Activated T-cell treated with anti-CD3 and anti-CD28 coated beads for 4 hours (primary cell): ENCODE data around the gene TTC9.
A peak's percentile ranks its signal among the peaks of the same experiment; 100 is the strongest.
"Not testable (repeated sequence)": the region's sequence is repeated elsewhere in the genome, so short reads cannot be mapped to it uniquely, and the experiment has no call there.

ENCODE experiments used
- DNase-seq: peaks from one replicate; pipeline ENCODE4 v3.0.0-alpha.2; 2020

TTC9 gene

DNA sequence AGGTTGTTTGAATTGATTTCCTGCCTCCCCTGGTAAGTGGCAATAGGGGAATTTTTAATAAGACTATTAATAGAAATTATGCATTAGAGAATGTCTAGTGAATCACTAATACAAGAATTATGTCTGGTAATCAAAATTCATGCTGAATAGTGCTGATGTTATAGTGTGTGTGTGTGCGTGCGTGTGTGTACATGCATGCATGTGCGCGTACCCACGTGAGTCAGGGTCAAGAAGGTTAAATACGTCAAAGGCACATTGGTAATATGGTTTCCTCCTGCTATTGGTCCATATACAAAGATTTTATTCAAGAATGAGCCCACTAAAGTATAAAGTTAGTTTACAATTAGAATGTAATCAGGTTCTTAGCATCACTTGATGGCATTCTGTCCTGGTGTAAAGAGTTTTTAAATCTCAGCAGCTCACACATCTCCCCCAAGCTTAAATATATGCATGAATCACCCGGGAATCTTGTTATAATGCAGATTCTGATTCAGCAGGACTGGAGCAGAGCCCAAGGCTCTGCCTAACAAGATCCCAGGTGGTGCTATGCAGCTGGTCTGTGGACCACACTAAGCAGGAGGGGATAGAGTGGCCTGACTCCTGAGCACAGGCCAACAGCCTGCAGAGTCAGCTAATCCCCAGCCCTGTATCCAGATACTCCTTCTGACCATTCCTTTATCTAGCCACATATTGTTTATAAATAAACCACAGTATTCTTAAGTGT is 43.9 kb downstream of the TTC9 start:
- no peak for DNase-seq

DNA sequence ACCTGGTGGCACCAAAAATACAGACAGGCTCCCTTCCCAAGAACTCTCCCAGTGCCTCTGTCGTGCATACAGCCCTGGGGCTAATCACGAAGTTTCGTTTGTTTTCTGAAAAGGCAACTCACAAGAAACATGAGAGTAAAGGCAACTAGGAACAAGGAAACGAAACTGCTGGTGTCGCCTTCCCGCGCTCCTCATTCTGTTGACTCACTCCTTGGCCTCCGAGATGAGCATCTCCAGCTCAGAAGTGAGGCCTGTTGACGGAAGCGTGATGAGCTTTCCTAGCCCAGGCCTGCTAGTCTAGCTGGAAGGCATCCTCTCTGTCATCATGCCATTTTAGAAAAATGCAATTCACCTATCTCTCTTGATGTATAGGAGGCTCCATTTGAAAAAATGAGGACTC is 50.5 kb downstream of the TTC9 start:
- no peak for DNase-seq

- no peak for DNase-seq
These were observed 54.3 kb downstream of the TTC9 start for GRCh38 chr14:70696026-70696425.

DNA sequence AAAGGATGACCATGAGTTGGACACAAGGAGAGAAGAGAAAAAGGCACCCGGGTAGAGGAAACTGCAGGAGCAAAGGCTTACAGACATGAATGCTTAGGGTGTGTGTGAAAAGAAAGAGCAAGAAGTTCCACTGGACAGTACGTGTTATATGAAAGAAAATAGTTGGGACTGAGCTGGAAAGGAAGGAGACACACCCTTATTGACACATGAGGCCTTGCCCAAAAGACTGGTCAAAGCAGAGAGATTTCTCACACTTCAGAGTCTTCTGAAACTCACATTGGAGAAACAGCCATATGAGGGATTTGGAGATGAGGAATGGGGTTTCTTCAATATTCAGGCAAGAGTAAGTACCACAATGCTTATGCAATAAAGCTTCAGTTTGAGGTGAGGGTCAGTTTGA is 56.0 kb downstream of the TTC9 start:
- DNase-seq: no peak

GRCh38 chr14:70698288-70698687 is 56.6 kb downstream of the TTC9 start:
- no peak for DNase-seq

DNA sequence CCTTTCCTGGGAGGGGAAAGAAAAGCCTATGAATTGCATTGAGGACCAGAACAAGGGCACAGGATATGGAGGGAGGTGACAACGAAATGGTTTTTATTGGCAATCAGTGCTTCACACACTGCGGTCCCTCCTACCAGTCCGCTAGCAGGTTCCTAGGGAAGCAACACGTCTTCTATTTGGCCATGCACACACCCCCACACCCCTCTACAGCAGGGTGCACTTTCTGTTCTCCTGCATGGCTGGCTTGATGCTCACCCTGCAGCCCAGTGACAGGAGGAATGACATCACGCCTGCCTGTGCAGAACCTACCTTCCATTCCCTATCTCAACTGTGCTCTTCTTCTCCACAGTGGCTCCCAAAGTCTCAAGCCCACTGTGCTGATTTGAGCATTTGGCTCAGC is 57.9 kb downstream of the TTC9 start:
- DNase-seq: no peak

DNA sequence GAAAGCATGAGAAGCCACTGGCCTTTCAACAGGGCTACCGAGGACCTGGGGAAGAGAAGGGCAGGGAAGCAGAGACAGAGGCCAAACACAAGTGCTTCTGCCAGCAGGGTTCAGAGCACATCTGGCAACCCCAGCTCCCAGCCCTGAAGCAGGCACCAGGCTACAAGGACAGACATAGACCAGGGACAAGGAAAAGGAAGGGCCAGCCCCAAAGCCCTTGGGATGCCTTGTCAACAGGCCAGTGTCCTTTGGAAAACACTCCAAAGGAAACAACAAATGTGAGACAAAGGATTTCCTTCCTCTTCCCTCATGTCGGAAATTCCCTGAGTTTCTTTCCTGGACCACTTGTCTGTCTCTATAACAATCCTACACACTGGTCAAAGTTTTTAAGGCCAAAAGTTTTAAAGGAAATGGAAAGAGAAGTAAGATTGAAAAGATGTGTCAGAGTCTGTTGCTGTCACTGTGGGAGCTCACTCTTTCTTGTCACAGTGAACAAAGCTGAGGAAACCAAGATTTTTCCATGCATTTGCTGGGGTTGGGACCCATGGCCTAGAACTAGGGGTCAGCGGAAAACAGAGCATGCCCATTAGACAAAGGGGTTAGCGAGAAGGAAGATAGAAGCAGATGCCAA is 59.4 kb downstream of the TTC9 start:
- DNase-seq: no peak

DNA sequence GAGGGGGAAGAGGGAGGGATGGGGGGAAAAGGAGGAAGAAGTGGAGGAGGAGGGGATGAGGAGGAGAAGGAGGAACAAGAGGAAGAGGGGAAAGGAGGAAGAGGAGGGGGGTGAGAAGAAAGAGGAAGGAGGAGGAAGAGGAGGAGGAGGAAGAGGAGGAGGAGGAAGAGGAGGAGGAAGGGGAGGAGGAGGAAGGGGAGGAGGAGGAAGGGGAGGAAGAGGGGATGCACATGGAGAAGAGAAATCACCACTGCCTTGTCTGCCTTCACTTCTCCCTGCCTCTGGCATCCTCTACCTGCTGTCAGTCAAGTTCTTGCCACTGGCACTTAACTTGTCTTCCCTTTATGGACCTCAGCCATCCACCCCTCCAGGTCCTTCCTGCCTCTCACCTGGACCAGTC is 59.9 kb downstream of the TTC9 start:
- DNase-seq: no peak

DNA sequence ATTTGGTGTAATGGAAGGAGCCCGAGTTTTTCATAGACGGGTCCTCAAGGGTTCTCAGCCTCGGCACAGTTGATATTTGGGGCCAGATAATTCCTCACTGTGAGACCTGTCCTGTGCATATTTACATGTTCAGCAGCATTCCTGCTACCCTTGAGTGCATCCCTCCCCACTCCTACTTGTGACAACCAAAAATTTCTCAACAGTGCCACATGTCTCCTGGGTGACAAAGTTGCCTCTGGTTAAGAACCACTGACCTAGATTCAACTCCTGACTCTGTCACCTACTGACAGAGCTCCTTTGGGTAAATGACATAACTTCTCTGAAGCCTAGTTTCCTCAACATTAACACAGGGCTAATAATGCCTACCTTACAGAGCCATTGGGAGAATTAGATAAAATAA is 60.4 kb downstream of the TTC9 start:
- no peak for DNase-seq

- not testable (repeated sequence) for DNase-seq
These were observed 62.0 kb downstream of the TTC9 start for GRCh38 chr14:70703621-70704168.

DNA sequence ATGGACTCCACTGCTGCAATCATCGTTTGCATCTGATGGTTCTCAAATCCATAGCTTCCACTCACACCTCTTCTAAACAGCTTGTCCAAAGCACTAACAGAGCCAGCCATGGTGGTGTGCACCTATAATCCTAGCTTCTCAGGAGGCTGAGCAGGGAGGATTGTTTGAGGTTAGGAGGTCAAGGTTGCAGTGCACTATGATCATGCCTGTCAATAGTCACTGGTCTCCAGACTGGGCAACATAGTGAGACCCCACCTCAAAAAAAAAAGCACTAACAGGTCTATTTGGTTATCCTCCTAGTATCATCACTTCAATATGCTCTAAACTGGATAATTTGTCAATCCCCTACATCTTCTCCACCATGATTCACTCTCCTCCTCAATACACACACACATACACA is 63.2 kb downstream of the TTC9 start:
- DNase-seq: no peak

DNA sequence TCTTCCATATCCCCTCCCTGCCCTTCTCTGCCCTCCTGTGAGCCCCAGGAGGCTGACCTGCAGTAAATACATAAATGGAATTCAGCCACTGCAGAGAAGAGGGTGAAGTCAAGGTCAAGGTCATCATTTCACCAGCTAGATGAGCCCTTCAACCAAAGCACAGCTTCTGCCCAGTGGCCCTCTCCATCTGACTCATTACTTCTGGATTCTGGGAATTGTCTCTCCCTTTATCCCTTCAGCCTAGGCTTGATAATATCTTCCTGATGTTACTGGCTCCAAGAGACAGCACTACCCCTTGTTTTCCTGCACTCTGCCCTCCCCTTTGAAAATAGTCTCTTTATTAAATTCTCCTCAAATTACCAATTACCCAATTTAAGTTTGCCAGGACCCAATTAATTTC is 64.5 kb downstream of the TTC9 start:
- DNase-seq: no peak

DNA sequence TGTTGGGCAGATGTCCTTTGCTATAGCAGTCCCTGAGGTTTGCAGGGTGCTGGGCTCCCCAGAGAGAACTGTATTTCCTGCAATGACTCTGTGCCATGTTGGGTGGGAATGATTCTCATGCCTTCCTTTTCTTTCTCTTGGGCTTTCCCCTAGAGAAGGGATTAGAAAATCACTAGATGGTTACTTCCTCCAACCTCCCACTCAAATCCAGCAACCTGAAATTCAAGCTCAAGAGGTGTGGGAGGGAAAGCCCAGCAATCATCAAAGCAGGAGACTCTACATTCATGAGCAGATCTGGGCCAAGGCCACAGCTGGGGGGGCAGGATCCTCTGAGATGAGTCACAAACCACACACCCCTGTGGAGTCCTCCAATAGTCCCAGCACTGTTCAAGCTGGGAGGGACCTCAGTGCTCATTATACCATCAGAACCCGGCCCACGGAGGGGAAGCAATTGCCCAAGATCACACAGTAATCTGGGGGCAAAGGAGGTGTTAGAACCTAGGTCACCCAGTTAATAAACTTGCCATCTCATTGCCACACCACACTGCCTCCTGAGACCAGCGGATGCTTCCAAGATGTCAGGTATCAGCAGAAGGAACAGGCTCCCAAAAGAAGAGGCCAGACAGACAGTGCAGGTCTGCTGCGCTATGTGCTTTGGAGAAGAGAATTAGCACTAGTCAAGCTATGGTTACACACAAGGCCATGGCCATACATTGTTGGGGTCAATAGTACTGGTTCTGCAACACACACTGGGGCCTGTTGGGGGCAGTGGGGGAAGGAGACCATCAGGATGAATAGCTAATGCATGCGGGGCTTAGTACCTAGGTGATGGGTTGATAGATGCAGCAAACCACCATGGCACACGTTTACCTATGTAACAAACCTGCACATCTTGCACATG is 65.7 kb downstream of the TTC9 start:
- no peak for DNase-seq

GRCh38 chr14:70708717-70709570 is 67.2 kb downstream of the TTC9 start:
- DNase-seq: no peak

- DNase-seq: no peak
These were observed 68.1 kb downstream of the TTC9 start for GRCh38 chr14:70709726-70710382.

- no peak for DNase-seq
These were observed 69.7 kb downstream of the TTC9 start for GRCh38 chr14:70711451-70711850.

DNA sequence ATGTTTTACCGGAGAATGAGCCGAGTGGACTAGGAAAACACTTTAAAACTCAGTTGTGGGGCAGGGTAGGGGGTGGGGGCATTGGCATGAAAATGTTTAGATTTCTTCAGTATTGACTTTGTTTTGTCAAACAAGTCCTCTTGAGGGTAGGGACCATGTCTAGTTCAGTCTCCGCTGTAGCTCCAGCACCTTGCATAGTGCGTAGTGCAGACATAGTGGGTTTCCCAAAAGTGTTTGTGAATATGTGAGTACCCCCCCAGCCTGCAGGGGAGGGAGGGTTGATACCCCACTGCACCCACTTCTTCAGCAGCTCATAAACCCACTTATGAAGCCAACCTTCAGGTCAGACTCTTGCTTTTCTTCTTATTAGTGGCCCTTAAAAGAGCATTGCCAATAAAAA is 71.4 kb downstream of the TTC9 start:
- DNase-seq: no peak

DNA sequence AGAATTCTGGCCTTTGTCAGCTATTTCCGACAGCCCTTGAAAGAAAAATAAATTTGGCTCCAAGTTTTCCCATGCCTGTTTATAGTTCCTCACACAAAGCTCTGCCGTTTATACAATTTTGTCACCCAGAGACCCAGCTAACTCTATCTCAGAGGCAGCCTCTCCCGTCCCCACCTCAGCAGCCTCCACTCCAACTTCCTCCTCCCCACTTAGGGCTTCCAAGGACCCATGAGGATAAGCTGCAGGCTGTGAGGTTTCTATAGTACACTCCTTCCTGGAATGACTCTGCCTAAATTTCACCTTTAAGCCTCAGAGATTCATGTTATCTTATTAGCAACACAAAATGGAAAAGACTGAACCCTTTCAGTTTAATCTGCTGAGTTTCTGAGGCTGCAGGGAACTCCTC is 71.8 kb downstream of the TTC9 start:
- no peak for DNase-seq

DNA sequence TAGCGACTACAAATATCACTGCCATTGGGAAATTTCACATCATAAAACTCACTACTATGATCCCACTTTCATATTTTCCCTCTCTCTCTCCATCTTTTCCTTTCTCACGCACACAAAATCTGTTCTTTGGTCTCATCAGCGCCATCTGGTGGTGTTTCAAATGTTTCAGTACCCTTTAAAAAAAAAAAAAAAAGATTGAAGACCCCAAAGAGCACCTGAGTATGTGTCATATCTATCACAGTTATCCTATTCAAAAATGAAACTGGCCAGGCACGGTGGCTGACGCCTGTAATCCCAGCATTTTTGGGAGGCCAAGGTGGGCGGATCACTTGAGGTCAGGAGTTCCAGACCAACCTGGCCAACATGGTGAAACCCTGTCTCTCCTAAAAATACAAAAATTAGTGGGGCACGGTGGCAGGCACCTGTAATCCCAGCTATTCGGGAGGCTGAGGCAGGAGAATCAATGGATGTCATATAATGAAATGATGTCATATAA is 72.4 kb downstream of the TTC9 start:
- DNase-seq: peak; percentile 50

DNA sequence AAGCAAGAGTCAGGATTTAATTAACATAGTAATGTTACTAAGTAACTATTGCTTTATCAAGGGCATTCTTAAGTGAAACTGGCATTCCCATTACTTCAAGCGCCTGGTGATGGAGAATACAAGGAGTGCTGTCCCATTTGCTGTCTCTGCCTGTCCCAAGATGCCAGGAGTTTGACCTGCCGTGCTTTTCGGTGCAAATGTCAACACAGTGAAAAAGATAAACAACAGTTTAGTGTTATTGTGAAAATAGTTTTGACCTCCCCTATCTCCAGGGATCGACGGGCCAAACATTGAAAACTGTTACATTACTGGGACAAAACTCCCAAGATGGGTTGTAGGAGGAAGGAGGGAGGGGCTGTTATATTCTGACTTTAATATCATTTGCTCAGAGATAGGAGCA is 74.8 kb downstream of the TTC9 start:
- DNase-seq: no peak

GRCh38 chr14:70716958-70717357 is 75.2 kb downstream of the TTC9 start:
- DNase-seq: no peak
